ENCODE data around the gene TBC1D3B.

The TBC1D3B gene

GRCh38 chr17:36144014-36144413 is 32.4 kb downstream of the TBC1D3B start:
- DNase-seq (ENCODE audit: low read depth) = no peak
- no peak for TF ChIP-seq CTCF (conservative IDR thresholded peaks at IDR 0.05; ENCODE audit: low read length)
- no peak overlapping the region for H3K4me3 ChIP-seq (ENCODE audit: low read length)

GRCh38 chr17:36142806-36143205 is 33.6 kb downstream of the TBC1D3B start:
- DNase-seq (ENCODE audit: low read depth) = no peak
- H3K4me3 ChIP-seq (ENCODE audit: low read length) = no peak overlapping the region
- no peak for TF ChIP-seq CTCF (conservative IDR thresholded peaks at IDR 0.05; ENCODE audit: low read length)

GRCh38 chr17:36142235-36142634 is 34.2 kb downstream of the TBC1D3B start:
- H3K4me3 ChIP-seq (ENCODE audit: low read length) = no peak overlapping the region
- TF ChIP-seq CTCF (conservative IDR thresholded peaks at IDR 0.05; ENCODE audit: low read length) = no peak
- no peak for DNase-seq (ENCODE audit: low read depth)

- DNase-seq (ENCODE audit: low read depth) = no peak
- no peak for TF ChIP-seq CTCF (conservative IDR thresholded peaks at IDR 0.05; ENCODE audit: low read length)
- H3K4me3 ChIP-seq (ENCODE audit: low read length) = no peak overlapping the region
Measured at GRCh38 chr17:36136439-36136838, 40.0 kb downstream of the TBC1D3B start.

- no peak overlapping the region for H3K4me3 ChIP-seq (ENCODE audit: low read length)
- TF ChIP-seq CTCF (conservative IDR thresholded peaks at IDR 0.05; ENCODE audit: low read length) = no peak
- DNase-seq (ENCODE audit: low read depth) = no peak
Measured at GRCh38 chr17:36136036-36136435, 40.4 kb downstream of the TBC1D3B start.

- no peak for DNase-seq (ENCODE audit: low read depth)
- no peak overlapping the region for H3K4me3 ChIP-seq (ENCODE audit: low read length)
- TF ChIP-seq CTCF (conservative IDR thresholded peaks at IDR 0.05; ENCODE audit: low read length) = no peak
Measured at GRCh38 chr17:36135465-36135864, 41.0 kb downstream of the TBC1D3B start.

GRCh38 chr17:36133602-36134236 is 42.7 kb downstream of the TBC1D3B start:
- TF ChIP-seq CTCF (conservative IDR thresholded peaks at IDR 0.05; ENCODE audit: low read length) = no peak

More at GRCh38 chr17:36133602-36134236, 42.7 kb downstream of the TBC1D3B start:
- no peak overlapping the region for H3K4me3 ChIP-seq (ENCODE audit: low read length)
- DNase-seq (ENCODE audit: low read depth) = no peak

Data from AG10803 (cell line).